Common myeloid progenitor, CD34-positive (primary cell): ENCODE results near the gene FRYL.
A peak's percentile ranks its signal among the peaks of the same experiment; 100 is the strongest.

Experiments used
- CTCF ChIA-PET: fragments of 350-600 bp; sonication (Branson Sonifier 250); formaldehyde crosslinking; loops from one replicate; lab custom pipeline; 2021; ENCODE audit warnings: antibody characterized with exemption; lab: Charles Lee
- POLR2A ChIA-PET: fragments of 350-600 bp; sonication (Branson Sonifier 250); formaldehyde crosslinking; loops from one replicate; lab custom pipeline; 2021; ENCODE audit warnings: antibody characterized with exemption; lab: Charles Lee
- DNase-seq, 3 donors: peaks; one replicate each; pipeline versions ENCODE4 v3.0.0 to v3.0.0-alpha.2; 2013
- H3K27ac ChIP-seq, 2 experiments: 1 replicate in 1 of 2; 2 replicates in 1 of 2; pipeline ENCODE4 v1.7.0; 2013; ENCODE audit warnings: inconsistent platforms in 2 of 2, low read length in 2 of 2, mild to moderate bottlenecking in 2 of 2, low read depth in 1 of 2, moderate library complexity in 1 of 2; ENCODE audit not compliant: severe bottlenecking in 2 of 2, insufficient read depth in 1 of 2, poor library complexity in 1 of 2
- H3K27me3 ChIP-seq, 5 experiments: replicated peaks in 2 of 5; 1 replicate in 3 of 5; 2 replicates in 2 of 5; pipeline versions ENCODE4 v1.6.1 to v1.7.0; 2013; ENCODE audit warnings: low read length in 4 of 5, mild to moderate bottlenecking in 2 of 5, moderate library complexity in 2 of 5, inconsistent platforms in 1 of 5; ENCODE audit not compliant: insufficient read depth in 5 of 5, control insufficient read depth in 4 of 5
- H3K36me3 ChIP-seq, 4 experiments: 1 replicate in 2 of 4; 2 replicates in 2 of 4; pipeline versions ENCODE4 v1.6.1 to v1.7.0; 2013; ENCODE audit warnings: low read length in 3 of 4, control low read depth in 1 of 4, mild to moderate bottlenecking in 1 of 4; ENCODE audit not compliant: control insufficient read depth in 4 of 4, insufficient read depth in 4 of 4
- H3K4me1 ChIP-seq, 4 experiments: 1 replicate in 3 of 4; 2 replicates in 1 of 4; pipeline versions ENCODE4 v1.6.1 to v1.7.1; 2013; ENCODE audit warnings: low read length in 3 of 4, mild to moderate bottlenecking in 3 of 4, control low read depth in 1 of 4, inconsistent platforms in 1 of 4, moderate library complexity in 1 of 4; ENCODE audit not compliant: control insufficient read depth in 4 of 4, insufficient read depth in 4 of 4; ENCODE audit errors: control extremely low read depth in 1 of 4
- H3K4me3 ChIP-seq, 7 experiments: 1 replicate in 4 of 7; 2 replicates in 3 of 7; pipeline versions ENCODE4 v1.5.1 to v1.7.0; 2013; ENCODE audit warnings: mild to moderate bottlenecking in 7 of 7, low read length in 6 of 7, moderate library complexity in 6 of 7, inconsistent platforms in 2 of 7, low read depth in 2 of 7, control low read depth in 1 of 7; ENCODE audit not compliant: insufficient read depth in 4 of 7, control insufficient read depth in 1 of 7; ENCODE audit errors: extremely low read depth in 1 of 7
- H3K9me3 ChIP-seq, 5 experiments: 1 replicate in 4 of 5; 2 replicates in 1 of 5; pipeline versions ENCODE4 v1.6.1 to v1.7.1; 2013; ENCODE audit warnings: low read length in 4 of 5, mild to moderate bottlenecking in 2 of 5, inconsistent platforms in 1 of 5, low read depth in 1 of 5, moderate library complexity in 1 of 5; ENCODE audit not compliant: control insufficient read depth in 4 of 5, insufficient read depth in 2 of 5; ENCODE audit errors: control extremely low read depth in 1 of 5
- WGBS: methylation state at CpG from one replicate; pipeline ENCODE4 v1.1.5; 2013; ENCODE audit not compliant: insufficient coverage; 5-methylcytosine and 5-hydroxymethylcytosine counted together

FRYL gene

GRCh38 chr4:48504352-48504751 lies 275.7 kb downstream of the FRYL start:
- Histone ChIP-seq H3K36me3 (peaks cover 14 to 55% (median 23%) of the 10 kb centered on the region in 4 experiments), H3K9me3 (no peaks in the 10 kb centered on the region)

GRCh38 chr4:48504026-48504330 lies 276.1 kb downstream of the FRYL start:
- peaks cover 17 to 55% (median 24%) of the 10 kb centered on the region in 4 experiments for H3K36me3 ChIP-seq
- WGBS, result no CpG with 5 or more reads among the region's 2 CpGs

More at GRCh38 chr4:48504352-48504751, 275.7 kb downstream of the FRYL start:
- no peaks in the 10 kb centered on the region for H3K27me3 ChIP-seq
- POLR2A ChIA-PET, result no interaction called here
- WGBS, result no CpG with 5 or more reads among the region's 1 CpG
- CTCF ChIA-PET, result no interaction called here
- H3K4me1 ChIP-seq, result peaks cover 0 to 4% (median 0%) of the 10 kb centered on the region in 4 experiments
- no peak overlapping the region for H3K4me3 ChIP-seq
- H3K27ac ChIP-seq, result no peak overlapping the region
- DNase-seq, result peak in 2 of 3 donors; percentile 32 to 40

GRCh38 chr4:48503233-48504025 lies 276.6 kb downstream of the FRYL start:
- WGBS, result 100% methylated on average over 1 of the region's 4 CpGs
- no peak overlapping the region for H3K27ac ChIP-seq
- H3K36me3 ChIP-seq, result peaks cover 15 to 54% (median 21%) of the 10 kb centered on the region in 4 experiments
- no peak for DNase-seq
- ChIA-PET CTCF (no interaction called here), POLR2A (no interaction called here)
- no peak overlapping the region for H3K4me3 ChIP-seq
- no peaks in the 10 kb centered on the region for H3K9me3 ChIP-seq
- no peaks in the 10 kb centered on the region for H3K27me3 ChIP-seq
- H3K4me1 ChIP-seq, result peaks cover 0 to 4% (median 0%) of the 10 kb centered on the region in 4 experiments

More at GRCh38 chr4:48504026-48504330, 276.1 kb downstream of the FRYL start:
- H3K27me3 ChIP-seq, result no peaks in the 10 kb centered on the region
- H3K4me1 ChIP-seq, result peaks cover 0 to 4% (median 0%) of the 10 kb centered on the region in 4 experiments
- no peak for DNase-seq
- ChIA-PET CTCF (no interaction called here), POLR2A (no interaction called here)
- no peak overlapping the region for H3K27ac ChIP-seq
- H3K9me3 ChIP-seq, result no peaks in the 10 kb centered on the region
- no peak overlapping the region for H3K4me3 ChIP-seq

GRCh38 chr4:48499551-48500066 lies 280.5 kb downstream of the FRYL start:
- Histone ChIP-seq H3K4me3 (no peak overlapping the region), H3K27me3 (no peaks in the 10 kb centered on the region), H3K9me3 (no peaks in the 10 kb centered on the region), H3K36me3 (peaks cover 9 to 37% (median 17%) of the 10 kb centered on the region in 4 experiments), H3K4me1 (peaks cover 0 to 4% (median 0%) of the 10 kb centered on the region in 4 experiments), H3K27ac (no peak overlapping the region)
- ChIA-PET POLR2A (no interaction called here), CTCF (interaction anchor here (0.7 kb wide), 1 partner anchor 18 kb away, joined by 3 read pairs; no protein-coding TSS in a partner anchor)
- no peak for DNase-seq
- no CpG with 5 or more reads among the region's 3 CpGs for WGBS

GRCh38 chr4:48498895-48499294 lies 281.2 kb downstream of the FRYL start:
- DNase-seq, result no peak
- Histone ChIP-seq H3K9me3 (no peaks in the 10 kb centered on the region), H3K4me1 (no peaks in the 10 kb centered on the region), H3K27me3 (no peaks in the 10 kb centered on the region), H3K4me3 (no peak overlapping the region), H3K36me3 (peaks cover 9 to 37% (median 16%) of the 10 kb centered on the region in 4 experiments), H3K27ac (no peak overlapping the region)
- POLR2A ChIA-PET, result no interaction called here
- CTCF ChIA-PET, result interaction anchor here (0.7 kb wide), 1 partner anchor 17 kb away, joined by 3 read pairs; no protein-coding TSS in a partner anchor
- 100% methylated on average over 1 of the region's 4 CpGs for WGBS

GRCh38 chr4:48495941-48496340 lies 284.1 kb downstream of the FRYL start:
- peaks cover 0 to 2% (median 0%) of the 10 kb centered on the region in 4 experiments for H3K4me1 ChIP-seq
- H3K27me3 ChIP-seq, result peaks cover 0 to 18% (median 14%) of the 10 kb centered on the region in 5 experiments
- H3K36me3 ChIP-seq, result peaks cover 4 to 25% (median 10%) of the 10 kb centered on the region in 4 experiments
- H3K9me3 ChIP-seq, result peaks cover 0 to 3% (median 0%) of the 10 kb centered on the region in 5 experiments
- WGBS, result 100% methylated on average over 1 of the region's 2 CpGs
- CTCF ChIA-PET, result interaction anchor here (0.8 to 1.0 kb wide), 2 partner anchors 156 to 368 kb away, joined by 3 read pairs; no protein-coding TSS in a partner anchor
- POLR2A ChIA-PET, result no interaction called here
- no peak overlapping the region for H3K4me3 ChIP-seq
- no peak overlapping the region for H3K27ac ChIP-seq
- no peak for DNase-seq
